ENCODE results near the gene INSIG2.

The INSIG2 gene

DNA sequence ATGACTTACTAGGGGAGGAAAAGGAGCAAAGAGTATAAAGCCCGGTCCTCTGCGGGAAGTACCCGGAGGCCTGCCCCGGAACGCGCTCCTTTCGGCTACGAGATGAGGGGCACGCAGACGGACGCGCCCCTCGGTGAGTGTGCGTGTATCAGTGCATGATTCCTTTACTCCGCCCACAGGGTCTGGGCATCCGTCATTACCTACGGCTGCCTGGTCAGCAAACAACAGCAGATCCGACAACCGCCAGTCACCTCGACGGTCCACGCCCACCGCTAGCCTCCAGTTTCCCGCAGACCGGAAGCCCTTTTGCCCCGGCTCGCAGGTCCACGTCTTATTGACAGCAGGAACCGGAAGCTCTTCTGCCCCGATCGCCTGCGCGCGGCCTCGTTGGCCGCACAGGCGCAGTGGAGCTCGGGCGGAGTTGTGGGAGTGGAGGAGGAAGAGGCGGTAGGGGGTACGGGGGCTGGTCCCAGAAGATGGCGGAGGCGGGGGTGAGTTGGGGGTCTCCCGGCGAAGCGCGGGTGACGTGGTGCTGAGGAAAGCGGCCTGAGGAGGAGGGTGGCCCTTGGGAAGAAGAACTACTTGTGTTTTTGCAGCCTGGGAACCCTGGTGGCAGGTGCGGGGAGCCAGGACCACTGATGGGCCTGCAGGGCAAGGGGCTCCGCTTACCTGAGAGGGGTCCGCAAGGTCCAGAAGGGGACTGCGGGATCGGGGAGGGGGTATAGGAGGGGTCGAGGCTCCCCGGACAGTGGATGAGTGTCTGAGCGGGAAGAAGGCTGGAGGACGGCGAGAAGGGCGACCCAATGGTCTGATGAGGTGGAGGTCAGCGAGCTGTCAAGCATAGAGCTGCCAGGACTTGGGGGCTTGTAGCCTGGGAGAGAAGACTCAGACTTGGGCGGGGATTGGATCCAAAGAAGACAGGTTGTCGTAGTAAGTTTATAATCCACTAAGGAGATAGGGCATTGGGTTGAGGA, at the start of gene INSIG2:
INSIG2 (plus strand) TSS at position 421 of the 974 bp plus-strand sequence. CDS start 8,086 bp downstream, outside the sequence.
- peak; percentile 97 for DNase-seq

DNA sequence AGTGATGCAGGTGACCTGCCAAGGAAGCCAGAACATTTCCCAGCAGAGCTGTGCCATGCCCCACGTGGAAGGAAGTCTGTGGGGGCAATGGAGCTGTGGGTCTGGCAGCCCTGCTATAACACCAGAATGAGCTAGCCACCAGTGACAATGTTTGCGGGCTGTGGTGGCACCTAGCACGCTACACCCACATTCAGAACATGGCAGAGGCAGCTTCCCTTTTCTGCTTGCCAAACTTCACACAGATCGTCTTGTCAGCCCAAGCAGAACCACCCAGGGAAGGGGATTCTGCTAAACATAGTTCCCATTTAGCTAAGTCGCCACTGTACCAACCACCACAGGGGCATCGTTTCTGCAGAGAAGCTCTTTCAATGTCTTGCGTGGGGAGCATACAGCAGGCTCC, 47.4 kb upstream of the INSIG2 start:
- peak in 1 of 2 experiments; percentile 30 for DNase-seq

DNA sequence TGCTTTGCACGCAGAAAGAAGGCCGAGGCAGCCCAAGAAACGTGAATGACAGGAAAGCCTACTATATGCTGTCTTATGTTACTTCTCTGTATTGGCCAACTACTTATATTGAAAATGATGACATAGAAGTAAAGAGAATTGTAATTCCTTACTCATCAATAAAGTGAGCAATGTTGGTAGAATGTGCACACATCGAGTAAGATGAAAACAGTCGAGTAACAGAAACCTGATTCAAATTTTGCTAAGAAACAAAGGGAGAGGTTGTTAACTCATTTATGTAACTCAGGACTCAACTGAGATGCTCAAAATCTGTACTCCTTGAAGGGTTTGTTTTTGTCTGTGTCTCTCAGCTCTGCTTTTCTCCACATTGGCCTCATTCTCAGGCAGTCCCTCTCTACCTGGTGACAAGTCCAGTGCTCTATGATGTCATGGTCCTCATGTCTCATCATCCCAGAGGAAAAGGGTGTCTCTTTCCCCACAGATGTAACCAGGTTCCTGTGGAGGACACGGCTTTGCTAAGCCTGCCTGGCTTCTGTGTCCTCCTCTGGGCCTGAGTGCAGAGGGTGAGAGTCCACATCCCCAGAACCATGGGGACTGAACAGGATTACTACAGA, 44.1 kb upstream of the INSIG2 start:
- no peak for DNase-seq

DNA sequence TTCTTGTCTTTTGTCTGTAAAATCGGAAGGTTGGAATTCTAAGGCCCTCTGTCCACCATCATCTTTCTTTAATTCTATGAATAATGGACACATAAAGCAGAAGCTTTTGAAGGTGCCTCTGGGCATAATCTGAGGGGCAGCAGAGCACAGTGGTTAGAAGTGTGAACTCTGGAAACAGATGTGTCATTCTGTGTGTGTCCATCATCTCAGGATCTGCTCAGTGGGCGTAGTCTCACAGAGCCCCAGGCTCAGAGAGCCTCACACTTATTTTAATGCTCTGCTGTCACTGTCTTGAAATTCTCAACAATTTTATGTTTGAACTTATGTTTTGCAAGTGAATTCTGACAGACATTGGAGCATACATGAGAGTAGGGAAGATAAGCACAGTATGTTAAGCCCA, 43.4 kb upstream of the INSIG2 start:
- DNase-seq, result no peak

DNA sequence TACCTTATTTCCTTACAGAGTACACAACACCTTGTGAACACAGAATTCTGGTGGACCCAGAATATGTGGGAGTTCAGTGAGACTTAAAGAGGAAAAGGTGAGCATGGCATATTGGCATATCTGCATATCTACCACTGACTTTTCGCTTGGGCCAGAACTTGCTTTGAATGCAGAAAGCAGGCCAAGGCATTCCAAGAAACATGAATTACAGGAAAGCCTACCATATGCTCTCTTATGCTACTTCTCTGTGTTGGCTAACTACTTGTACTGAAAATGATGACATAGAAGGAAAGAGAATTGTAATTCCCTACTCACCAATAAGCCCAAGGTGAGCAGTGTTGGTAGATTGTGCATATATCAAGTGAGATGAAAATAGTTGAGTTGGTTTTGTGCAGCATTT, 43.0 kb upstream of the INSIG2 start:
- DNase-seq, result no peak

DNA sequence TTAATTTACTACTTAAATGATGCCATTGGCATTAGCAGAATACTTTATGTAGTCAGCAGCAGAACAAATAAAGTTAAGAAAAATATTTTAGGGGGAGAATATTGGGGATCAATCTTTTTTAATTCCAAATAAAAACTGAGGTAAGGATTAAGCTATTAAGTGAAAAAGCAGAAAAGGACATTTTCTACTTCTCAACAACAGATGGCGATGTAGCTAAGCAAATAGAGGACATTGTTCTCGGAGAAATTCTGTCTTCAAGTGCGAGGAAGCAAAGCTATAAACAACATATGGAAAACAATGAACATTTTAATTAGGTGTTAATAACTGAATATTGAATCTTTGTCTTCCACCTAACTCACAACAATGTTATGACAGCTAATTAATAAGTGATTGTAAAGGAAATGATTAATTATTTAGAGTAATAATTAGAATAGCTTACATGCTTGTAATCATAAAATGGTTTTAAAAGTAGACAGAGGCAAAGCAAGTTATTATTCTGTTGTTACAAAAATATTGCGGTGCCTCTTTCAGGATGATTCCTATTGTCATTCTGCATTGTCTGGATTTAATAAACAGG, 41.5 kb upstream of the INSIG2 start:
- DNase-seq, result peak; percentile 66 to 68

DNA sequence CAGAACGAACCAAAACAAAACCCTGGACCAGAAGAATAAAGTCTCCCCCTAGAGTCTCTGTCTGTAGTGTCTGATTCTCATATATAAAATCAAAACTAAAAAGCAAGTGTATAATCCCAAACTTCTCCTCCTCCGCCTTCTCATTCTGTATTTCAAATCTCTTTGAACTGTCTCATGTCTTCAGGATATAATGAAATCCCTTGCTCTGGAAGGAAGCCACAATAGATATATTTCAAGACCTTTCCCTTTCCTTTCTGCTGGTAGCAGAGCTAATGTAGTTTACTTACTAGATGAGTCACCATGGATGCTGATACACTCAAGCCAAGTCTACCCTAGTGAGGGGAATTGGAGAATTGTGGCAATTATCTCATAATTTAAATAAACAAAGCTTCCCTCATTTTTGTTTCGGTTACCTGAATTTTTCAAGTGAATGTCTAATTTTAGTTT, 40.9 kb upstream of the INSIG2 start:
- peak in 1 of 2 experiments; percentile 7 for DNase-seq

DNA sequence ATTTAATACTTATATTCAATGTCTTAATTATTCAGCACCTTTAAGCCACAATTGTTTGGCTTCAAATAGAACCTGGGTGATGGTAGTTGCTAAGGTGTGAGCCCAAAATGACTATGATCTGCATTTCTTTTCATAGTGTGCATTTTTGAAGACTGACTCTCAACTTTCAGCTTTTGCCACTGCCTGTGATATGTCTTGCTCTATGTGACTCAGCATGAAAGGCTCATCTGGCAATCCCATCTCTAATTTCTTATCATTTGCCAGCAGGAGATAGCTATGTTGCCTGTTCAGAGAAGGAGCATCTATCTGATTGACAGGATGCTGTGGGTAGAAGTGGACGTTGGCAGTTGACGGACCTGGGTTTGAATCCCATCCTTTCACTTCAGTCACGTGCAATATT, 39.9 kb upstream of the INSIG2 start:
- DNase-seq, result no peak

DNA sequence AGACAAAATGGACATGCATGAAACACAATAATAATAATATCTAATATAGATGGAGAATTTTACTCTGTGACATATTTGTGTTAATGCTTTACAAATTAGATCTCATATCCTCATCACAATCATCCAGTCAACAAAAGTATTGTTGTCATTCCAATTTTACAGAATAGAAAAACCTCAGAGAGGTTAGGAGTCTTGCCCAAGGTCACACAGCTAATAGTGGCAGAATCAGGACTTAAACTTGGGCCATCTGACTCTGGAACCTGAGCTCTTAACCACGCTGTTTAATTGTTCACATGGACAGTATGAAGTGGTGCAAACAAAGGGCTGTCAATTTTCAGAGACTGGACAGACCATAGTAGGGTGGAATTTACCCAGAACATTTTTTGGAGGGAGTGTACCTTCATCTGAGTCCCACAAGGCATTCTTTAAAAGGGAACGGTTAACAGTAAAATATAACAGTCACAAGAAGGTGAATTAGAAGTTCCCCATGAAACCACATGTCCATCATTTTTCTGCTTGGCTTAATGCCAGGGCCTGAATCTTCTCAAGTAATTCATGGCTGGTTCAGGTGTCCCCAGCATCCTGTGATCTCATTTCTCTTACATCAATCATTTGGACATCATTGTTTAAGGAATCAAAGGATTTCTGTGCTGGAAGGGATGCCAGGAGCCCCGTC, 39.0 kb upstream of the INSIG2 start:
- DNase-seq, result no peak

DNA sequence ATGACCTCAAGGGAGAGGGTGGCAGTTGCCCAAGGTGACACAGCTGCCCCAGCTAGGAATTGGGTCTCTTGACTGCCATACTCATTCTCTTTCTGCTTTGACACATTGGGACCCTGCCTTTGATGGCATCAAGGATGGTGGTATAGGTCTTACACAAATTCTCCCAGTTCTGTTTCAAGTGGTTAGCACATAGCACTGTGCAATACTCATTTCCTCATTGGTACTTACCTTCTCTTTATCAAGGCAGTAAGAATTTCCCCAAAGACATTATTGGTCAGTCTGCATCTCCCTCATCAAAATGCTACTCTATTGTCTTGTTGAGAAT, 38.5 kb upstream of the INSIG2 start:
- DNase-seq, result no peak

DNA sequence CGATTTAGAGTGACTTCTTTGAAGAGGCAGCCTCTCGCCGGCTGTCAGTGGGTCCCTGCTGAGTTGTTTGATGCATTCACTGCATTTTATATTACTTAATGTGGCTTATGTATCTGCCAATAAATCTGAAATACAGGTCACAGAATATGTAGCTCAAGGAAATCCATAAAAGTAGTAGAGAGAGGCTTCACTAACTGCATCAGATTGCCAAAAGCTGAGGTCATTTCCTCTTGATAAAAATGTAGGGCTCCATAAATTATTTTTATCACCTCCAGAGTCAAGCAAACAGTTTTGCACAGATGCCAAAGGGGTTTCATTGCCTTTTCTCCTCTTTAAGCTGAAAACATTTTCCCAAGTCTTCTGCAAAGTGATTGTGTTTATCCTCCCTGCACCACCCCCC, 37.9 kb upstream of the INSIG2 start:
- no peak for DNase-seq

DNA sequence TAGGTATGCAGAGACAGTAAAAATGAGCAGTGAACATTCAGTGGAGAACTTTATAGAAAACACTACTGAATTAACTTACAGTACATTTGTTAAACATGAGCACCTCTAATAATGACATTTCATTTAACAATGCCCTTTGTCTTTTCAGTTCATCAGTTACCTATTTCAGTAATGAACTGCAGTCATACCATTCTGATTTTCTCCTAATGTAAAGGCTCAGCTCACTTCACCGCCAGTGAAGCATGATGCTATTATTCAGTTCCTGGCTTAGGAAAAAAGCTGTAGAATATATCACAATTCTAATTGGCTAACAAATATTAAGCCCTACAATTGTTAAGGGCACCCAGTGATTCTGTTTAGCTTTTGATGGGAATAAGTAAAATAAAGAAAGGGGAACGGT, 37.3 kb upstream of the INSIG2 start:
- DNase-seq, result no peak

DNA sequence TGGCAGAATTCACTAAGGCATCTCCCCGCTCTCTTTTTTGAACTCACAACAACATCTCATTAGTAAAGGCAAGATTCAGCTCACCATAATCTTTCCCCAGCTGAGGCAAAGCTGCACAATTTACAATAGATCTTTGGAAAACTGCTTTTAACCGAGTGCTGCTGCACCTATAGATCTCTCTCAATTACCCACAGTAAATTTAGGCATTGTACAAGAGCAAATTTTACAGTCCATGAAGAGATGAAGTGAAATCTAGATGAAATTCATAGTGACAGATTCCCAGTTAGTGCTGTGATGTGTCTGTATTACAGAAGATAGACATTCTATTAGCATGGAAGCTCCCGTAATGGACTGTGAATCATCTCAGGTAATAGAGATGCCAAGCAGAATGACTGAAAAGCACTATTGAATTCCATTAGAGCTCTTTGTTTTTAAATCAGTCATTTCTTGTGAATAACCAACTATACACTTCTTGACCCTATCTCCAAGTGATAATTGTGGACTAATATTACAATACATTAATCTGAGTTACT, 36.4 kb upstream of the INSIG2 start:
- no peak for DNase-seq

DNA sequence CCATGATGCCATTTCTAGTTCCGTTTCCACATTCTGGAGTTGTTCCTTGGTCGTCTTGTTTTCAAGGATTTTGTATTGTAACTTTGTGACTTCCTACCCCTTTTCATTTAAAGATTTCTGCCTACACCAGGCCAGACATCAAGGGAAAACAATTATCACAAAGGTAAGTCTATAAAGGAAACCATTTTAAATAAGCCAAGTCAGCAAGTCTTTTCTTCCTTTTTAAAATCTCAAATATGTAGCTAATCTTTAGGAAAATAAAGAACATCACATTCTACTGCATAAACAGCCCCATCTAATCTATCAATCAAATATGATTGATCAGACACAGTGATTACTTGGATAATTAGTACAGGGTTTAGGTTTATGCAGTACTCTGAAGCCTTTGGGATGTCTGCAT, 35.8 kb upstream of the INSIG2 start:
- DNase-seq, result no peak

DNA sequence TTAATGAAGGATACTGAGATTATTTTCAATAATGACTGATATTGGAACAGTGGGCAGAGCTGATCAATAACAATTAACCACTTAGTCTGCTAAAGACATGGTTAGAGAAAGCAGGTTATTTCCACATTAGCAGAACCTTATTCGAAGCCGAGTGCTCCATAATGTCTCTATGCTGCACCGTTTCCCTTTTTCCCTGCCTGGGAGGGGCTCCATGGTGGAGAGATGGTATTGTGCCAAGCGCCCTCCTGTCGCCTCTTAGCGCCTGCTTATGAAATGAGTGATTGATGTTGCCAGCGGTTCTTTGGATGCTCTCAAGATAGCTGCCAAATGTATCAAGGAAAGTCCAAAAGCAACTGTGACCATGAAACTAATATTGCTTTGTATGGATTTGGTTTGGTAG, 34.6 kb upstream of the INSIG2 start:
- DNase-seq, result no peak

DNA sequence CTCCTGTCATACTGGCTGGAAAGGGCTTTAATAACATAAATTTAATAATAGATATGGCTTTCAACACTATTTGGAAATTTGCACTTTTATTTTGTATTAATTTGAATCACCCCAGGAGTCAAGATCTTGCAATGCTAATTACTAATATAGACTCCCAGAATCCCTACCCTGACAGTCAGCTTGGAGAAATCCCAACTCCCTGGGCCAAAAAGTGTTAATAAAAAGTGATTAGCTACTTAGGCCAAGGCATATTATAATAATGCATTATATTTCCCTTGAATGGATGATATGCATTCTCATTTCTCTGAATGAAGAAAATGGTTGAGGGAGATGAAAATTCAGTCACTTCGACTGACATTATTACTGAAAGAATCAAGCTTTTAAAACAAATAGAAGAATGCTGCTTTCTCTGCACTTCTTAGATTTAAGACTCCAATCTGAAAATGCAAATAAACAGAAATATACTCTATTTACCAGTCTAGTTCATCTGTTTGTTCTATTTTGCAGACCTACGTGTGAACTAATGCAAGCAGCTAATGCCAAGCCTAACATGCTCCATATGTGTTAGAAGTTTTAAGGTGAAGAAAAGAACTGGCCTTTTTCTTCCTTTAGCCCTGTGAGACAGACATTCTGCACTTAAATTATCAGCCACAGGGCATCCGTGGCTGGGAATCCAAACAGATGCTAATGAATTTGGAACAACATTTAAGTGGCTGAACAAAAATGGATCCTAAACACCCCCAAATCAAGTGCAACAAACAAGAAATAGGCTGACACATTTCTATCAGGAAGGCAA, 33.9 kb upstream of the INSIG2 start:
- no peak for DNase-seq

DNA sequence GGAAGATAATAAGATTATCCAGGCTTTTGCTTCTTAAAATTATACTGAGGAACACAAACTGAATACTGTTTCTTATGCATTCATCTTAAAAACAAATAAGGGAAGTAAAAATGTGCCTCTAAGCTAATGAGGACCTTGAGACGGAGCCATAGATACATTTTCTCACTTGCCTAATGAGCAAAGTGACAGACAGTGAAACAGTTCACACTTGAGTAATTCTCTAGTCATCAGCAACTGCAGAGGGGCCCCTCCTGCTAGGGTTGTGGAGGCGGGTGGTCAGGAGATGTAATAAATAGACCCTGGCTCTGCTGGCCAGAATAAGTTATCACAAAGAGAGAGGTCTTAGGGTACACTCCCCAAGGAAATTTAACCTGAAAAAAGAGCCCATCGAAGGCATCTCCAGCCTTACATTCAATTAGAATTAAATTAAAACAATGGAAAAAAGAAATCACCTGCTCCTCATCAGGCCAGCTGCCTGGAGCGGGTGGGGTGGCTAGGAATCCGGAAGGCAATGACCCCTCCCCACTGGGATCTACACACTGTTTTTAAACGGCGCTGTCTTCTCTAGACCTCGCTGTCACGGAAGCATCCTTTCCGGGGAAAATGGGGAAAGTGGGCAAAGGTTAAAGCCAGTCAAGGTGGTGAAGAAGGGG, 32.6 kb upstream of the INSIG2 start:
- no peak for DNase-seq

DNA sequence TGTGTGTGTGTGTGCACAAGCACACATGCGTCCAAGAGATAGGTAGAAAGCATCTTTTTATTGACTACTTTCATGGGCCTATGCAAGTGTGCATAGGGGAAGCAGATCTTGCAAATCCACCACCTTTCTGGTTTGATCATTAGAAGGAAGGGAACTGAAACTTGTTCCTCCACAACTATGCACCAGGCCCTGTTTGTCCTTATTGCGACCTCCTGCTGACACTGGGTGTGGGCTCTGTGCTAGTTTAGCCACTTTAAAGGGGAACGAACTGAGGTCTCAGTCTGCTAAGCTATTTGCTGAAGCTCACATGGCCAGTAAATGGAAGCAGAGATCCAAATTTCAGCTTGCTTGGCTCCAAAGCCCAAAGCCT, 32.1 kb upstream of the INSIG2 start:
- DNase-seq, result no peak

DNA sequence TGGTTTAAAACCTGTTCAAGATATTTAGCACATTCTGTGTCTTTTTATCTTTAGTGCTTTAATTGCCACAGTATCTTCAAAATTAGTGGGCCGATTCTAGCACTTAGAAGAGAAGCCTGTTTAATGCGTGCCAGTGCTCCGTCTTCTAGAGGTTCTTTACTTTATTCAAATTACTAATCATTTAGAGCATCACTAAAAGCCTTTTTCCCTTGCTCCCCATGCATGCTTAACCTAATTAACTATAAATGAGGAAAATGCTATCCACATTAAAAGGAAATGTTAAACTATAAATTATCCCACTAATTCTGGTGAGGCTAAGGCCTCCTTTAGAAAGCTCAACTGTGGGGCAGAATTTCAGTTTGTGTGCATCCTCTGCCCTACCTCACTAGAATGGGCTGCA, 31.5 kb upstream of the INSIG2 start:
- no peak for DNase-seq

DNA sequence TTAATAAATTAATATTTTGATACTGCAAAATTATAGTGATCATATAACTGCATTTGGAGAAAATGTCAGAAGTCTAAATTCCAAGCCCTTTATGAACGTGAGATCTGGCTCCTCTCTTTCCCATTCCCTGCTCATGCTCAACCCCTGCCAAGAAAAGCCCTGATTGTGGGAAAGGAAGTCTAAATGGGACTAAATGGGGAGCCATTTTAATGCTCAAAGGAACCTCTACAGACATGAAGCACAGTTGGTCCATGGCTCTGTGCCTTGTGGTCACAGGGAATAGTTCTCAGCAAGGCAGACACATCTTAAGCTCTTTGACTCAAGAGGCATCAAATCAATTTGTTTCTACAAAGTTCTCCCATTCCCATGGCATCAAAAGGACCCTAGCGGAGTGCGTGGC, 29.3 kb upstream of the INSIG2 start:
- no peak for DNase-seq

DNA sequence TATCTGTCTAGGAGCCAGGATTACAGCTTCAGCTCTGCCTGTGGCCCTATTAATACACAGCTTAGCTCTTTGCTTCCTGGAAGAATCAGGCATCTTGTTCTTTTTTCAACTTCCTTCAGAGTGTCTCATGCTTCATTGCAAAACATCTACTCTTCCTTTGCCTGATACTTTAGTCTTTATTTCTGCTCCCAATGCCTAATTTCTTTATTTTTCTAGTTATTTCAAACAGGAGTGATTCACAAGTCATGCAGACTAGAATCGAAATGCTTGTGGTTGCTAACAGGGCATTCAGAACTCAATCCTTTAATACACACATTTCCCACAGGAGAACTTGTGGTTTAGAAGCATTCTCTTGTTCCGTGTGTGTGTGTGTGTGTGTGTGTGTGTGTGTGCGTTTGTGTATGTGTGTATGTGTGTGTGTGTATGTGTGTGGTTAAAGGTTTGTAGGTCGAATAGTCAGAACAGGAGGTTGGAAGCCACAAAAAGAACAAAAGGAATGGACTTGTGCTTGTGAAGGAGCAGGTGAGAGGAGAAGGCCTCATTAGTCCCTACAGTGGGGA, 28.3 kb upstream of the INSIG2 start:
- no peak for DNase-seq
